A172 (cell line): ENCODE data around the gene LRRC37A2. TPM values are rescaled to one million over a fixed set of nuclear protein-coding genes. Genes with fewer than 3 reads are reported as not detected.
"Not testable (repeated sequence)": the region's sequence is repeated elsewhere in the genome, so short reads cannot be mapped to it uniquely, and the experiment has no call there.

Source experiments
- DNase-seq: peaks from one replicate; pipeline ENCODE4 v3.0.0-alpha.2; 2015; ENCODE audit warnings: low spot score
- total RNA-seq: library from RNA; depleted of rRNA; stranded (reverse); fragments of >200 nt; shearing (Covaris generic); gene quantifications from 2 replicates; pipeline ENCODE4 v1.2.3, GENCODE V29; 2014; rRNA removed

LRRC37A2 gene
- total RNA-seq, result 1.9 and 3.4 TPM in 2 replicates

DNA sequence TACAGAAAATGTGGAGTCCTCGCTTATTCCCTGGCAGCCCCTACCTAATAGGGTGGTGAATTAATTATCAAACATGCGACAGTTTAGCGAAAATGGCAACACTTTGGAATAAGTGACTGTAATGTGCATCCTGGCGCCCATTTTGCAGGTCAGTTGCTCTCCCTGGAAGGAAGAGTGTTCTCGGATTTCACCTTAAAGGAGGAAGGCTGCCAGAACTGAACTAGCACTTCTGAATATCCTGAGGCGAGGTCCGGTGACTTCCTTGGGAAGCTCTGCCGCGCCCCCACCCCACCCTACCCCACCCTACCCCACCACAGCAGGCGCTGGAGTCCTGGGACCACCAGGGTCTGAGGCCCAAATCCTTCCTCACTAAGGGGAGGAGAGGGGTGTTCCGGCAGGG, at the start of gene LRRC37A2:
LRRC37A2 (plus strand) TSS at position 301 of the 400 bp plus-strand sequence. CDS start 245 bp downstream, outside the sequence.
- DNase-seq, result not testable (repeated sequence)

DNA sequence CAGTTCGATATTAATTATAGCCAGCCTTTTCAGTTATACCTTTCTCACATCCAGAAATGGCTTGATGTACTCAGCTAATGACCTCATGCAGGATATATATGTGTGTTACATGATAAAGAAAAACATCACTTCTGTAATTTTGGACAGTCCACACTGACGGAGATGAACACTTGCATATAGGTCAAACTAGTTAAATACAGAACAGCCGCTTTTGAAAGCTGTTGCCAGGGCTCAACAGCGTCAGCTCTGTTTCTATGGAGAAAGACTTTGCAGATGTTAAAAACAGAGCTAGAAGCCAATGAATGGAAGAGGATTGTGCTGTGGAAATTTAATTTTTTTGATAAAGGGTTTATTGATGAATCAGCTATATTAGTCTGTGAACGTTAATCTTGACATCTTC, 44.6 kb upstream of the LRRC37A2 start:
- not testable (repeated sequence) for DNase-seq

DNA sequence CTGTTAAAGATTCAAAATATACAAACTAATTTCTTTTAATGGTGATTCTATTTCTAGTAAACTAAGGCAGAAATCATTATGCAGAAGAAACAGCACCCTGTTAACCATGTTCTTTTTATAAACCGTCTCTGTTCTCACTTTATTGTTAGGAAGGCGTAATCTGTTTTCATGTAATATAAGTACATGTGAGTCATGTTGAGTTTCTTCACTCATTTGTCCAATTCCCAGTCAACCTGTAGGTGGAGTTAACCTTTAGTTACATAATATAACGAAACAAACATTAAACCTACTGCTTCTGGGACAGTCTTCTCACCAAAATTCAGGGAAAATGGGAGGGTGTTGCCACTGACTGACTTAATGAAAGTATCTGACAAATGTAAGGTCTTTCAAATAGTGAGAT, 37.8 kb upstream of the LRRC37A2 start:
- not testable (repeated sequence) for DNase-seq

DNA sequence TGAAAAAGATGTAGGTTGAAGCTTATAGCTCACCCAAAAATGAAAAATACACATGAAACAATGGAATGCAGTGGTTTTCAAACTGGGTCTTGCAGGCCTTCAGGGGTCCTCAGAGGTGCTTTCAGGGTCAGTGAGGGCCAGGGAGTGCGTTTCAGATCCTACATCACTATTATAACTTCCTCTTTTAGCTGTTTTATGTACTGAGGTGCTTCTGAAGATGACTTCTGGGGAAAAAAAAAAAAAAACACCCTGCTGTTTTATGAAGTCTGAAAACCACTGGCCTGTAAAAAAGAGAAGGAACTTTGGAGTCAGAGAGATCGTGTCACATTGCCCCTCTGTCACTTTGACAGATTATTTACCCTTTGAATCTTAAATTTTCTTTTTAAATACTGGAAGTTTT, 36.7 kb upstream of the LRRC37A2 start:
- DNase-seq, result not testable (repeated sequence)

DNA sequence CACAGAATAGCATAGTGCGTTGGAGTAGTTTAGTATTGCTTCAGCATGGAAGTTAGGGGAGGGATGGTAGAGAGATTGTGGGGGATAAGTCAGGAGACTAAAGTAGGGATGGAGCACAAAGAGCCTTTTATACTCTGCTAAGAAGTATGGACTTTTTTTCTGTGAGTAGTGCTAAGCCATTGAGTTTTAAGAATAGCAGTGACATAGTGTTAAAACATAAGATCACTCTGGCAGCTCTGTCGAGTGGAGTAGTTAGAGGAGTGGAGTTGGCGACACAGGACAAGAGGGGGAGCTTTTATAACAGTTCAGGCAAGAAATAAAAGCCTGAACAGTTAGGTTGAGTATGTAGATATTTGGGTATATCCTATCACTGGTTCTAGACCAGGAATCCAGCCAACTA, 33.4 kb upstream of the LRRC37A2 start:
- not testable (repeated sequence) for DNase-seq

DNA sequence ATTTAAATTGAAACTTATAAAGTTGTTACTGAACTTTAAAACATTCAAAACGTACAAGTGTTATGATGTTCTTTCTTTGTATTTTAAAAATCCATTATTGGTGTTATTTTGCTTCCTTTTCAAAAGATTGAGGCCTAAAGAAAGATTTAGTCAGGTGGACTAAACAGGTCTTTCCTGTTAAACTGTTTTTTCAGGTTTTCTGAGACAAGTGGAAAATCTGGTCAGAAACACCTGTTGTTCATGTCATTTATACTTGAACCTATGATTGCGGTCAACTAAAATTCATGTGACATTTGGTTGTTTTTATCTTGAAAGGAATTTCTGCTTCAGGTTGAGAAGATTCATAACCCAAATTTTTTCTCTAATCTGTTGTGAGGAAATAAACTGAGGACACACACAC, 31.0 kb upstream of the LRRC37A2 start:
- not testable (repeated sequence) for DNase-seq

DNA sequence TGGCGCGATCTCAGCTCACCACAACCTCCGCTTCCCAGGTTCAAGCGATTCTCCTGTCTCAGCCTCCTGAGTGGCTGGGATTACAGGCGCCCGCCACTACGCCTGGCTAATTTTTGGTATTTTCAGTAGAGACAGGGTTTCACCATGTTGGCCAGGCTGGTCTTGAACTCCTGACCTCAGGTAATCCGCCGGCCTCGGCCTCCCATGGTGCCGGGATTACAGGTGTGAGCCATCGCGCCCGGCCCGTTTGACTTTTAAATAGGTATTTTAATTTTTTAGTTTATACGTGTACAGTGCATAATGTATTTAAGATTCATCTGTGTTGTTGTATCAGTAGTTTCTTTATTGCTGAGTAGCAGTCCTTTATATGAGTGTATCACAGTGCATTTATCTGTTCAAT, 20.2 kb upstream of the LRRC37A2 start:
- DNase-seq, result not testable (repeated sequence)

DNA sequence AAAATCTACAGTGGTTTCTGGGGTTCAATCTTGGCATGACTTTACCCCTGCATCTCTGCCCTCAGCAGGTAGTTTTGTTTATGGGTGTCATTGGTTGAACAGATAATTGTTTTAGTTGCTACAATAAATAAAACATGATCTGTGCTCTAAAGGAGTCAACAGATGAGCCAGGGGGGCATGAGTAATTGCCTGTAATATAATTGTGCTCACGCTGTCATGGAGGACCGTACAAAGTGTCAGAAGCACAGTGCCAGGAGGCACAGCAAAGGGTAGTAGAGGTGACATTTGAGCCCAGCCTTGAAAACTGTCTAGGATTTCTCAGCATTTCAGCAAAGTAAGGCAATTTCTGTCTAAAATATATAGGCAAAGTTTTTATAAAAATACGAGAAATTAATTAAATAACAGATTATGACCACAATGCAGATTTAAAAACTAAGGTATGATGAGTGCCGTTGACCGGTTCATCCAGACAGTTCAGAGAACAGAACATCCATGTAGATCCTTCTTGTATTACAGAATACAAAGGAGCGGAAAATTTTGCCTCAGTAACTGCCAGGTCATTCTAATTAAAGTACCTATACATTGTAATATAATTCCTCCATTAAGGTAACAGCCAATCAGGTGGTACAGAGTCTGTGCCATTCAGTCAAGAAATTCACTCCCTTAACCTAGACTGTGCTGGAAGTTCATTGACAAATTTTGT, 12.7 kb upstream of the LRRC37A2 start:
- not testable (repeated sequence) for DNase-seq

DNA sequence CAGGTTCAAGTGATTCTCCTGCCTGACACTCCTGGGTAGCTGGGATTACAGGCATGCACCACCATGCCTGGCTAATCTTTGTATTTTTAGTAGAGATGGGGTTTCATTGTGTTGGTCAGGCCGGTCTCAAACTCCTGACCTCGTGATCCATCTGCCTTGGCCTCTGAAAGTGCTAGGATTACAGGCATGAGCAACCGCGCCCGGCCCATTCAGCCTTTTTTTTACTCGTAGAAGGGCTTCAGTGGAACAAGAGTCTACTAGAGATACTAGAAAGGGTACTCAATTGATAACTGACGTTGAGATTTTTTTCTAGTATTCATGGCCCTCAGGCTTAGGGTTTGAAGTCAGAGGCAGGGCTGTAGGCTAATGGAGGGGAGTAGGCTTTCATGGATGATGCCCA, 6.4 kb upstream of the LRRC37A2 start:
- DNase-seq, result not testable (repeated sequence)

DNA sequence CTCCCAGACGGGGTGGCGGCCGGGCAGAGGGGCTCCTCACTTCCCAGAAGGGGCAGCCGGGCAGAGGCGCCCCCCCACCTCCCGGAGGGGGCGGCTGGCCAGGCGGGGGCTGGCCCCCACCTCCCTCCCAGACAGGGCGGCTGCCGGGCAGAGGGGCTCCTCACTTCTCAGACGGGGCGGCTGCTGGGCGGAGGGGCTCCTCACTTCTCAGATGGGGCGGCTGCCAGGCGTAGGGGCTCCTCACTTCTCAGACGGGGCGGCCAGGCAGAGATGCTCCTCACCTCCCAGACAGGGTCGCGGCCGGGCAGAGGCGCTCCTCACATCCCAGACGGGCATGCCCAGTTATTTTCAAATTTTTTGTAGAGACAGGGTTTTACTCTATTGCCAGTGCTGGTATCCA, 22.4 kb downstream of the LRRC37A2 start:
- not testable (repeated sequence) for DNase-seq

DNA sequence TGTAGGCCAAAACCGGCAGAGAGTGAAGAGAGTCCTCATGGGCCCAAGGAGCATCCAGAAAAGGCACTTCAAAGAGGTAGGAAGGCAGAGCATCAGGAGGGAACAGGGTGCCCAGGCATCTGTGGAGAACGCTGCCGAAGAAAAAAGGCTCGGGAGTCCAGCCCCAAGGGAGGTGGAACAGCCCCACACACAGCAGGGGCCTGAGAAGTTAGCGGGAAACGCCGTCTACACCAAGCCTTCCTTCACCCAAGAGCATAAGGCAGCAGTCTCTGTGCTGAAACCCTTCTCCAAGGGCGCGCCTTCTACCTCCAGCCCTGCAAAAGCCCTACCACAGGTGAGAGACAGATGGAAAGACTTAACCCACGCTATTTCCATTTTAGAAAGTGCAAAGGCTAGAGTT, 36.3 kb downstream of the LRRC37A2 start:
- peak; percentile 0 for DNase-seq

DNA sequence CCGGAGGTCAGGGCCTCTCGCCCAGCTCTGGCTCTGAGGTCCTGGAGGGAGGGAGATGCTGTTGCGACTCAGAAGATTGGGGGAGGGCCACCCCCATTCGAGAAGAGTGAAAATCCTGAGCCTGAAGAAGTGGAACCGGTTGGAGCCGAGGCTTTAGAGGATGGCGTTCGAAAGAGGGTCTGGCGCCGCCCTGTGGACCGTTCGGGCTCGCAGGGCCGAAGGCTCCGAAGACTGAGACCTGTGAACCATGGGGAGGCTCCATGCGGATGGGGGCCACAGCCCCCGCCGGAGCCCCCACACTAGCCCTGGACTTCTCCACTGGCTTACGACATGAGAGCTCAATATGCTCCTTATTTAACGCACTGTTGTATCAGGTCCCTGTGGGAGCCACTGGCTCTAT, 46.9 kb downstream of the LRRC37A2 start:
- DNase-seq, result not testable (repeated sequence)

DNA sequence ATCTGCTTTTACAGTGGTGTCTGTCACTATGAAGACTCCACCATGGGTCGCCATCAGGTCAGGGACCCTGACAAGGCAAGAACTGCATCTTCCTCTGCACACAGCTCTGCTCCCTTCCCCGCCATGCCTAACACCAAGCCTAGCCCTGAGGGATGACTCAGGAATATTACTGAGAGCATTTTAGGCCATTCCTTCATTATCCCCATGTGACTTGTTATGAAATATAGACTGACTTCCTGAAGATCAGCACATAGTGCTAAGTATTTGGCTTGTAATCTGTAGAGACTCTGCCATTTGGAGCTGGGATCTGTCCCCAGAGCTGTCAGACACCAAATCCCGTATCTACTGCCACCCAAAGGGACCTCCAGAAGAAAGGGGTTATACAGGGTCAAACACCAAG, 47.8 kb downstream of the LRRC37A2 start:
- DNase-seq, result not testable (repeated sequence)

DNA sequence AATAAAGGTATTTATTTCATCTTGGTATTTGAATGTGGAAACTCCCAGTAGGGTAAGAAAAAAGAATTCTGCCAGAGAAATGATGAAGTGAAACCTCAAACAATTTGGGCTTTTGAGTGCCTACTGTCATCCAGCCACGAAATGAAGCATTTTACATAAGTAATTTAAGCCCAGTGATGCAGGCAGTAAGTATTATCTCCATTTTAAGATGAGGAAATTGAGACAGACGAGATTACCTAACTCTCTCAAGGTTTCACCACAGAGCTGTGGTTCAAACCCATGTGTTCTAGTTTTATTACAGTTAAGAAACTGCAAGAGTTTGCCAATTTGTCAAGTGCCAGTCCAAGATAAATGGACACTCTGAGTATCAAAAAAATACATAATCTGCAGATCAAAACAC, 54.0 kb downstream of the LRRC37A2 start:
- DNase-seq, result not testable (repeated sequence)

DNA sequence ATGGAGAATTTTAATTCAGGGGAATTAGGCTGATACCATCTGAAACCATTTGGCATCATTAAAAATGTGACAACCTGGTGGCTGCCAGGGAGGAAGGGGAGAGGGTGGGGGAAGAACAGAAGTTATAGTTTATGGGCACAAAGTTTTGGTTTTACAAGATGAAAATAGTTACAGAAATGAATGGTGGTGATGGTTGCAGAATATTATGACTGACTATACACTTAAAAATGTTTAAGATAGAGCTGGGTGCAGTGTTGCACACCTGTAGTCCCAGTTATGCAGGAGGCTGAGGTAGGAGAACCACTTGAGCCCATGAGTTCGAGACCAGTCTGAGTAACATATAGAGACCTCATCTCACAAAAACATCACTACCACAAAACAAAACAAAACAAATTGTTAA, 54.7 kb downstream of the LRRC37A2 start:
- DNase-seq, result not testable (repeated sequence)

DNA sequence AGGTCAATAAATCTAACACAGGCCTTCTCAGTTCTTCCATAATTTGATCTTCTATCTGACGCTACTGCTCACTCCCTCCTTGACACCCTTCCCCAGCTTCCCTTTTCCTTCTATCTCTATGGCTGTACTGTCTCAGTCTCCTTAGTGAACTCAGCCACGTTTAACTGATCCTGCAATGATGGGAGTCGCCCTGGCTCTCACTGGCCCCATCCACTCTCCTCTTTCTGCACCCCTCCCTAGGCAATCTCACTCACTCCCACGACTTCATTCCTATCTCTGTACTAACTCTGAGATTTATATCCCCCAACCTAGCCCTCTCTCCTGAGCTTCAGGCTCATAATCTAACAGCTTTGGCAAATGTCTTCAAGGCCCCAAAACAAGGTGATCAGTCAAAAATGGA, 59.5 kb downstream of the LRRC37A2 start:
- DNase-seq, result not testable (repeated sequence)

DNA sequence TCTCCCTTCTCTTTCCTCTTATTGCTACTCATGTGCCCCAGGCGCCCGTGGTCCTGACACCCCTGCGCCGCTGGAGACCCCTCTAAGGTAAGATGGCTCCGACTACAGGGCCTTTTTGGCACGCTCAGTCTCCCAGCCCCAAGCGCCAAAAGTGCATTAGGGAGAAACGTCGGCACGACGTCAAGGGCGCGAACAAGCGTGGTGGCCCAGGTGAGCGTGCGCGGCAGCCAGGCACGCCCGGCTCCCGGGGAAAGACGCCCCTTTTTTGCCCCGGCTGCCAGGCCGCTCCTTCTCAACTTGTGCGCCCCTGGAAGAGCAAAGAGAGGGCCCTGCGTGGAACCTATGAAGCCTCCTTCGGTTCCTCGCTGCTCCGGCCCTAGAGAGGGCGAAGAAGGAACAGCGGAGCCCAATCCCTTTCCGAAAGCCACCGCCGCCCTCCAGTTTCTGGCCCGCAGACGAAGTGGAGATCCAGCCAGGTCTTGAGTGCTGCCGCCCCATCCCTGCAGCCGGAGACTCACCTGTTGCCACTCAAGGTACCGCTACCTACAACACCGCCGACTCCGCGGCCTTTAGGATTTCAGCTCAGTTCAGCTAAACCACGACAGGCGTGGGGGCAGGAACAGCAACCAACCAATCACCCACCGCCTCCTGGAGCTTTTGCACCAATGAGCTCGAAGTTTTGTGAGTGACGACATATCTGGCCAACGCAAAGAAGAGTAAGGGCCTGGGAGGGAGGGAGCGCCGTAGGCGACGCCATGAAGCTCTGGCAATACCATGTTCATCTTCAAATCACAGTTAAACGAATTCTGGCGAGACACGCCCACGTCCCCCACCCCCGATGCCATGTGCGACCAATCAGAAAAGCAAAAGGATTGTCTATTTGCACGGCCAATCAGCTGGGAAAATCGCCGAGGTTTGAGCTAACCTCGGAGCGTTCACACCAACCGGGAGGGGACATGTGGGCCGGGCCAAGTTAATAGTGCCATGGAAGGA, 67.1 kb downstream of the LRRC37A2 start, which contains the start of gene ARL17A:
ARL17A (minus strand) TSS at position 609 of the 993 bp plus-strand sequence. CDS start 3,369 bp downstream, outside the sequence.
- not testable (repeated sequence) for DNase-seq

DNA sequence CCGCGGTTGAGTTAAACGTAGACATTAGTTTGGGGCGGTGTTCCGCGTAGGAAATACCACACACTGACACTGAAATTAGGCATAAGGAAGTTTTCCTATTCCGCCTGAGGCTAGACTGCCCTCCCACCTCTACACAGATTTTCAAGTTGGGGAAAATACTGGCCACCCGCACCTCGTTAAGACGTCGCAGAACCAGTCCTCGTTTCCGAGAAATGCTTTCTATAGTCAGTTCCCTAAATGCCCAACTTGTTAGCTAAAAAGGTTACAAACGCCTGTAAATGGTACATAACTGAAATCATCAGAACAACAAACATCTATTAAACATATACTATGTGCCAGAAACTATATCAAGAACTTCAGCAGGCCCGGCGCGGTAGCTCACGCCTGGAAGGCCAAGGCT, 67.8 kb downstream of the LRRC37A2 start:
- DNase-seq, result not testable (repeated sequence)

DNA sequence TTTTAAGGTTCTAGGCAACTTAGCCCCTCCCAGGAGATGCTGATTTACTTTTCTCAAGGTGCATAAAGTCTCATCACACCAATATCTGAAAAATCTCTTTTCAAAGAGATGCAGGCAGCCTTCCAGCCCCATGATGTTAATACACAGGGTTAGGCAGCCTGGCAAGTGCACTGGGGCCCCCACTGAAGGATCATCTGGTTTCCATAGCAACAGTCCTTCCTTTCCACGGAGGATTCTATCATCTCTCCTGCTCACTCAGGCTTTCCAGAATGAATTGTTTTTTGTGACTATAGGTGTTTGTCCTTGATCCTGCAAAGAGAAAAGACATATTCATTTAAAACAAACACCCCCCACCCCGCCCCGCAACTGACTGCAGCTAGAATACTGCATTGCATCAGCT, 73.2 kb downstream of the LRRC37A2 start:
- not testable (repeated sequence) for DNase-seq

DNA sequence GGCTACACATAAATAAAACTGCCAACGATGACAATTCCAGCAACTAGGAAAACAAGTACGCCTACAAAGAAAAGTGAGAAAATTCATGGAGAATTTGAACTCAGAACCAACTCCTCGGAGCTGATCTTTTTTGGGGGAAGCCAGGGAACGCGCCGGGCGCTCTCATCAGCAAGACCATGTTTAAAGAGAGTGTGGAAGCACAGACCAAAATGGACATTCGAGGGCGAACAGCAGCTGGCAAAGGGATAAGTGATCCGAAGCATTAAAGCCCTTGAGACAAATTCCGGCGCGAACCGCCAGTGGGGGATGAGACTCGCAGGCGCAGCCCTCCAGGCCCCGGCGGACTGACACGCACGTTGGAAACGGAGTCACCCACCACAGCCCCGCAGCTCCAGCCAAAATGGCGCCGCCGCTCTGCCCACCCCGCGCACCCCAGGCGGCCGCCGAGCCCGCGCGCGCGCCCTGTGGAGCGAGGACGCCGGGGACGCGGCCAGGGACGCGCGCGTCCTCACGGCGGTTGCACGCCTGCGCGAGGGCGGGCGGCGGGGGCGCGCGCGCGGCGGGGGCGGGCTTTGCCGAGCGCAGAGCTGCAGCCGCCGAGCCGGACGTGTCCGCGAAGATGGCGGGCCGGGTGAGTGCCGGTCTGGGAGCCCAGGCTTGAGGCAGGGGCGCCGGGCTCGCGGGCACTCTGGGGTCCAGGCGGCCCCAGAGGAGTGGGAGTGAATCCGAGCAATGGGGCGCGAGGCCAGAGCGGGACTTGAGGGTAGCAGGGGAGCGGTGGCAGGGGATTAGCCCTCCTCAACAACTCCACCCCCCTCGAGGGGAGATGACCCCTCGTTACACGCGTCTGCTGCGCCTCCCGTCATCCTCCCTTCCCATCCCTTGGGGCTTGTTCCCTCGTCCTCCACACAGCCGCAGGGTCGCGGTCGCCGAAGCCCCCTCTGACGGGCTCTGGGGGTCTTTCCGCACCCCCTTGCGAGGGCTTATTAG, 78.2 kb downstream of the LRRC37A2 start, which contains the start of gene NSF:
NSF (plus strand) TSS at position 513 of the 990 bp plus-strand sequence; CDS start at position 620, 107 bp downstream.
- not testable (repeated sequence) for DNase-seq

DNA sequence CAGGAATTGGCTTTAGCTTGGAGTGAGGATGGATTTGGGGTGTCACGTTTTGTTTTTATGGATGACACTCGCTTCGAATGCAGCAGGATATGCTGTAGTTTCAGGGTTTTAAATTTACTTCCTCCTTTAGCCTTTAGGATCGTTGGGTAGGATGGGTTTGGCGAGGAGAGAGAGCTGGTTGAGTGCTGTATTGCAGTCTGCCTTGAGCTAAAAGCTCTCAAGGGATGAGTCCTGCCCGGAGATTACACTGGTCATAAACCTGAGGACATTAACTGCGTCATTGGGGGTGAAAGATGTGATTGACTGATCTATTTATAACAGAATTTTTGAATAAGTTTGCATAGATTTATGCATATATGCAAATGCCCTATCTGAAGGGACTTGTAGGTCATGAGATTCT, 79.1 kb downstream of the LRRC37A2 start:
- DNase-seq, result not testable (repeated sequence)
